Measurements from ENCODE around the gene BOD1L1. TPM values are rescaled to one million over a fixed set of nuclear protein-coding genes. Genes with fewer than 3 reads are reported as not detected.

The BOD1L1 gene
- total and polyA plus RNA-seq, 2 experiments from 2014 or later = 11.9 to 29.1 TPM

DNA sequence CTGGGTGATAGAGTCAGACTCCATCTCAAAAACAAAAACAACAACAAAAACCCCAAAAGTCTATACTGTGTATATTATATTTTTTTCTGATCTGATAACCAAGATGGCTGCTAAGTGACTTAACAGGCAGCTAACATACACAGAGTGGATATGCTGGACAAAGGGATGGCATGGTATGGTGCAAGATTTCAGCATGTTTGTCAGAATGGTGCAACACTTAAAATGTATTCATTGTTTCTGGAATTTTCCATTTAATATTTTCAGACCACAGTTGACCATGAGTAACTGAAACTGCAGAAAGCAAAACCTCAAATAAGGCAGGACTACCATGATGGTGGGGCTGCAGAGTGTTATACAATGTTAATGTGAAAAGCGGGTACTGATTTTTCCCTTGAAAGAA lies 6.1 kb upstream of the BOD1L1 start:
- H3K27me3 ChIP-seq = no peaks in the 10 kb centered on the region
- DNase-seq (ENCODE audit: low spot score) = no peak
- no peak overlapping the region for H3K4me2 ChIP-seq
- no peaks in the 10 kb centered on the region for H3K9me2 ChIP-seq (replicated peaks; ENCODE audit: insufficient read depth)
- H3K4me3 ChIP-seq = no peak overlapping the region
- H3K79me2 ChIP-seq = no peaks in the 10 kb centered on the region
- TF ChIP-seq EZH2phosphoT487 (IDR thresholded peaks at IDR 0.05; ENCODE audit: low read depth, severe bottlenecking, unreplicated experiment) (no peak), EZH2 (IDR thresholded peaks at IDR 0.05; ENCODE audit: borderline replicate concordance) (no peak)
- TF ChIP-seq, protein P1, sequence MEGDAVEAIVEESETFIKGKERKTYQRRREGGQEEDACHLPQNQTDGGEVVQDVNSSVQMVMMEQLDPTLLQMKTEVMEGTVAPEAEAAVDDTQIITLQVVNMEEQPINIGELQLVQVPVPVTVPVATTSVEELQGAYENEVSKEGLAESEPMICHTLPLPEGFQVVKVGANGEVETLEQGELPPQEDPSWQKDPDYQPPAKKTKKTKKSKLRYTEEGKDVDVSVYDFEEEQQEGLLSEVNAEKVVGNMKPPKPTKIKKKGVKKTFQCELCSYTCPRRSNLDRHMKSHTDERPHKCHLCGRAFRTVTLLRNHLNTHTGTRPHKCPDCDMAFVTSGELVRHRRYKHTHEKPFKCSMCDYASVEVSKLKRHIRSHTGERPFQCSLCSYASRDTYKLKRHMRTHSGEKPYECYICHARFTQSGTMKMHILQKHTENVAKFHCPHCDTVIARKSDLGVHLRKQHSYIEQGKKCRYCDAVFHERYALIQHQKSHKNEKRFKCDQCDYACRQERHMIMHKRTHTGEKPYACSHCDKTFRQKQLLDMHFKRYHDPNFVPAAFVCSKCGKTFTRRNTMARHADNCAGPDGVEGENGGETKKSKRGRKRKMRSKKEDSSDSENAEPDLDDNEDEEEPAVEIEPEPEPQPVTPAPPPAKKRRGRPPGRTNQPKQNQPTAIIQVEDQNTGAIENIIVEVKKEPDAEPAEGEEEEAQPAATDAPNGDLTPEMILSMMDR (IDR thresholded peaks at IDR 0.05; ENCODE audit: poor library complexity) = no peak
- WGBS (ENCODE audit: low lambda C conversion rate, missing lambda C conversion rate) = 91% methylated on average over 1 of the region's 1 CpG
- no peaks in the 10 kb centered on the region for H3K9me3 ChIP-seq (ENCODE audit: low read depth)
- no peak overlapping the region for H2AFZ ChIP-seq
- H3K27ac ChIP-seq = no peak overlapping the region
- H3K36me3 ChIP-seq (replicated peaks; ENCODE audit: insufficient read depth, low read depth) = no peaks in the 10 kb centered on the region
- no peaks in the 10 kb centered on the region for H4K20me1 ChIP-seq (ENCODE audit: insufficient read depth, poor library complexity, severe bottlenecking)
- H3K4me1 ChIP-seq (ENCODE audit: insufficient read depth) = no peaks in the 10 kb centered on the region

- peaks cover 9% of the 10 kb centered on the region for H3K4me1 ChIP-seq (ENCODE audit: insufficient read depth)
- H3K27ac ChIP-seq = peak overlapping the region; percentile 95
- WGBS (ENCODE audit: low lambda C conversion rate, missing lambda C conversion rate) = under 1% methylated on average over 35 of the region's 45 CpGs
- no peak for TF ChIP-seq EZH2 (IDR thresholded peaks at IDR 0.05; ENCODE audit: borderline replicate concordance)
- TF ChIP-seq, protein P1 (IDR thresholded peaks at IDR 0.05; ENCODE audit: poor library complexity) = no peak
- no peak for TF ChIP-seq EZH2phosphoT487 (IDR thresholded peaks at IDR 0.05; ENCODE audit: low read depth, severe bottlenecking, unreplicated experiment)
- peak overlapping the region; percentile 92 for H3K4me3 ChIP-seq
- no peaks in the 10 kb centered on the region for H3K9me2 ChIP-seq (replicated peaks; ENCODE audit: insufficient read depth)
- peak overlapping the region; percentile 94 for H3K4me2 ChIP-seq
- H3K9me3 ChIP-seq (ENCODE audit: low read depth) = no peaks in the 10 kb centered on the region
- peaks cover 21% of the 10 kb centered on the region for H4K20me1 ChIP-seq (ENCODE audit: insufficient read depth, poor library complexity, severe bottlenecking)
- DNase-seq (ENCODE audit: low spot score) = no peak
- H3K36me3 ChIP-seq (replicated peaks; ENCODE audit: insufficient read depth, low read depth) = no peaks in the 10 kb centered on the region
- peak overlapping the region; percentile 91 for H2AFZ ChIP-seq
- peaks cover 49% of the 10 kb centered on the region for H3K79me2 ChIP-seq
- H3K27me3 ChIP-seq = no peaks in the 10 kb centered on the region
Observed at GRCh38 chr4:13627178-13627605, 333 bp downstream of the BOD1L1 start.

DNA sequence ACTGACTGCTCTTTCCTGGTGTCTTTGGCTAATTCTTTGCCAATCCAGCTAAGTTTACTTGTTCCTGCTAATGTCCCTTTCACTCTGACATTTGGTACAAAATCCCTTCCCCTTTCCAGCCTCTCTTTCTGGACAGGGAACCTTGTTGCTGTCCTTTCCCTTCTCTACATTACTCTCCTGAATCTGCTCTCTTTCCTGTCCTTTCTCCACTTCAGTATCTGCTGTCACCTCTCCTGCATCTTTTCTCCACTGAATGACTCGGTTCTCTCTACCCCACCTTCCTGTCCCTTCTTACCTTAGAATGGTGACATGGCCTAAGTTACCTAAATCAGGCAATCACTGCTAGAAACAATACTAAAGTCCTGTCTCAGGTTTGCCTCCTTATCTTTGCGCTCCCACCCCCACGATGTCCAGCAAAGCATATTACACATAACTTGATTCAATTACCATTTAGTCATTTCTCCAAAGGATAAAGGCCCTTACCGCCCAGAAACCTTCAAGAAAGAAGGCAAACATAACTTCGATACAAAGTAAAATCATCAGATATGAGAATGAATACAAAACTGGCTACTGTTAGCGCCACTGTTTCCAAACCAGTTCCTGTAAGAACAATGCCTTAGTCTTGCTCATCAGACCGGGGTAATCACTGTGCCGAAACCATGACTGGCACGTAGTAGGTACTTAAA lies 890 bp downstream of the BOD1L1 start:
- Histone ChIP-seq H3K27me3 (no peaks in the 10 kb centered on the region), H4K20me1 (ENCODE audit: insufficient read depth, poor library complexity, severe bottlenecking) (peaks cover 21% of the 10 kb centered on the region), H2AFZ (peak overlapping the region; percentile 91), H3K9me2 (replicated peaks; ENCODE audit: insufficient read depth) (no peaks in the 10 kb centered on the region), H3K4me1 (ENCODE audit: insufficient read depth) (peaks cover 9% of the 10 kb centered on the region), H3K36me3 (replicated peaks; ENCODE audit: insufficient read depth, low read depth) (no peaks in the 10 kb centered on the region), H3K4me2 (peak overlapping the region; percentile 94), H3K4me3 (peak overlapping the region; percentile 92), H3K27ac (peak overlapping the region; percentile 81), H3K9me3 (ENCODE audit: low read depth) (no peaks in the 10 kb centered on the region), H3K79me2 (peaks cover 54% of the 10 kb centered on the region)
- 5% methylated on average over 9 of the region's 9 CpGs for WGBS (ENCODE audit: low lambda C conversion rate, missing lambda C conversion rate)
- TF ChIP-seq, protein P1 (IDR thresholded peaks at IDR 0.05; ENCODE audit: poor library complexity) = no peak
- TF ChIP-seq EZH2 (IDR thresholded peaks at IDR 0.05; ENCODE audit: borderline replicate concordance) (no peak), EZH2phosphoT487 (IDR thresholded peaks at IDR 0.05; ENCODE audit: low read depth, severe bottlenecking, unreplicated experiment) (no peak)
- no peak for DNase-seq (ENCODE audit: low spot score)
